ENCODE measurements around the gene LCN6. TPM values are rescaled to one million over a fixed set of nuclear protein-coding genes. Genes with fewer than 3 reads are reported as not detected.
A peak's percentile ranks its signal among the peaks of the same experiment; 100 is the strongest.

LCN6 gene
- total and polyA plus RNA-seq, 9 of the 15 experiments (the other 6 are each of a cell fraction or from before 2014, with no cell fraction given): 0.10 to 0.45 (median 0.37) TPM; not detected in 5

DNA sequence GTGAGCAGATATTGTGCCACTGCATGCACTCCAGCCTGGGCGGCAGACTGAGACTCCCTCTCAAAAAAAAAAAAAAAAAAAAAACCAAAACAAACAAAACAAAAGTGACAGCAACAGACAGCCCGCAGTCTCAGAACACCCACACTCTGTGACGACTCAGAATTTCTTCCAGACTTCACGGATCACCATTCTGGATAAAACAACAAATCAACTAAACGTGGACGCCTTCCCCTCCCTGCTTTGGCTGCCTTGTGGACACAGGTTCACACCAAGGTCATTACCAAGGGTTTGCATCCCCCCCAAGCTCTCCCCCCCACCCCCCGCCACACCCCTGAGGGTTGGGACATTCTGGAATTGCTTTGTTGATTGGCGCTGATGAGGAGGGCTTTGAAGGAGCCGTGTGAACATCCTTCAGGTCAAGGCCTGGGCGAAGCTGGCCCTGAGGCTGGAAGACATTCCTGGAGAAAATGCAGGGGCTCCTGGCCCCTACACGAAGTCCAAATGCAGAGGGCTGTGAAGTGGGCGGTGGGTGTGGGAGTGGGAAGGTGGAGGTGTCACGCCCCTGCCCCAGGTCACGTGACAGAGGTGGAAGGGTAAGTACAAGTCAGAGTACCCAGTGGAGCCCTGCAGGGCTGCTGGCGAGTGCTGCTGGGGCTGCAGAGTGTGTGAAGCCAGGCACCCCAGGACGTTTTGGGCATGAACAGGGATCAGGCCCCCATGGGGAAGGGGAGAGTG, 15.7 kb downstream of the LCN6 start (continued):
- TF ChIP-seq ZBTB7A (IDR thresholded peaks at IDR 0.05; ENCODE audit: borderline replicate concordance, control insufficient read depth, low read depth, low read length): 0 out of 2 replicates have a peak, but pooled peaks have one; percentile 15
- no peak for TF ChIP-seq GABPA (tag; conservative IDR thresholded peaks at IDR 0.05; ENCODE audit: low read depth)

DNA sequence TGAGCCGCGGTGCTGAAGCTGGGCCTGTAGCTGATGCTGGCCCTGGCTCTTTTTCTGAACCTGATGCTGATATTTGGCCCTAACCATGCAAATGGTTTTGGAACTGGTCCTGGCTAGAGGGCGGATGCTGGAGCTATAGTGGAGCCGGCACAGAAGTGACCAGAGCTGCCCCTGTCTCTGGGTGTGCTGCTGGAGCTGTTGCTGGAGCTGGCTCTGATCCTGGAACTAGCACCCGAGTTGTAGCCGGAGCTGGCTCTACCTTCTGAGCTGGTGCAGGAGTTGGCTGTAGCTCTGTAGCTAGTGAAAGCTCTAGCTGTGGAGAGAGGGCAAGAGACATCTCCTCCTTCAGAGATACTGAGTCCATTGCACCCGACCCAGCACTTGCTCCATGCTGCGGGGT, 18.4 kb downstream of the LCN6 start:
- peaks cover 63% of the 10 kb centered on the region for H3K79me2 ChIP-seq (ENCODE audit: control insufficient read depth, insufficient read depth, low read length)
- POLR2A ChIA-PET: interaction anchor here (0.6 to 5.3 kb wide), 12 partner anchors 9 to 543 kb away, joined by 3 to 44 read pairs (median 8); partner anchors contain the start of genes DIPK1B, LCN10, LCN6 and LCN8
- TF ChIP-seq, protein P1, sequence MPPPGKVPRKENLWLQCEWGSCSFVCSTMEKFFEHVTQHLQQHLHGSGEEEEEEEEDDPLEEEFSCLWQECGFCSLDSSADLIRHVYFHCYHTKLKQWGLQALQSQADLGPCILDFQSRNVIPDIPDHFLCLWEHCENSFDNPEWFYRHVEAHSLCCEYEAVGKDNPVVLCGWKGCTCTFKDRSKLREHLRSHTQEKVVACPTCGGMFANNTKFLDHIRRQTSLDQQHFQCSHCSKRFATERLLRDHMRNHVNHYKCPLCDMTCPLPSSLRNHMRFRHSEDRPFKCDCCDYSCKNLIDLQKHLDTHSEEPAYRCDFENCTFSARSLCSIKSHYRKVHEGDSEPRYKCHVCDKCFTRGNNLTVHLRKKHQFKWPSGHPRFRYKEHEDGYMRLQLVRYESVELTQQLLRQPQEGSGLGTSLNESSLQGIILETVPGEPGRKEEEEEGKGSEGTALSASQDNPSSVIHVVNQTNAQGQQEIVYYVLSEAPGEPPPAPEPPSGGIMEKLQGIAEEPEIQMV (tag; conservative IDR thresholded peaks at IDR 0.05; ENCODE audit: low read depth): no peak
- no peak for TF ChIP-seq MIER1 (IDR thresholded peaks at IDR 0.05; ENCODE audit: low read depth)
- TF ChIP-seq ZNF507 (tag; conservative IDR thresholded peaks at IDR 0.05): no peak
- TF ChIP-seq, protein P2, sequence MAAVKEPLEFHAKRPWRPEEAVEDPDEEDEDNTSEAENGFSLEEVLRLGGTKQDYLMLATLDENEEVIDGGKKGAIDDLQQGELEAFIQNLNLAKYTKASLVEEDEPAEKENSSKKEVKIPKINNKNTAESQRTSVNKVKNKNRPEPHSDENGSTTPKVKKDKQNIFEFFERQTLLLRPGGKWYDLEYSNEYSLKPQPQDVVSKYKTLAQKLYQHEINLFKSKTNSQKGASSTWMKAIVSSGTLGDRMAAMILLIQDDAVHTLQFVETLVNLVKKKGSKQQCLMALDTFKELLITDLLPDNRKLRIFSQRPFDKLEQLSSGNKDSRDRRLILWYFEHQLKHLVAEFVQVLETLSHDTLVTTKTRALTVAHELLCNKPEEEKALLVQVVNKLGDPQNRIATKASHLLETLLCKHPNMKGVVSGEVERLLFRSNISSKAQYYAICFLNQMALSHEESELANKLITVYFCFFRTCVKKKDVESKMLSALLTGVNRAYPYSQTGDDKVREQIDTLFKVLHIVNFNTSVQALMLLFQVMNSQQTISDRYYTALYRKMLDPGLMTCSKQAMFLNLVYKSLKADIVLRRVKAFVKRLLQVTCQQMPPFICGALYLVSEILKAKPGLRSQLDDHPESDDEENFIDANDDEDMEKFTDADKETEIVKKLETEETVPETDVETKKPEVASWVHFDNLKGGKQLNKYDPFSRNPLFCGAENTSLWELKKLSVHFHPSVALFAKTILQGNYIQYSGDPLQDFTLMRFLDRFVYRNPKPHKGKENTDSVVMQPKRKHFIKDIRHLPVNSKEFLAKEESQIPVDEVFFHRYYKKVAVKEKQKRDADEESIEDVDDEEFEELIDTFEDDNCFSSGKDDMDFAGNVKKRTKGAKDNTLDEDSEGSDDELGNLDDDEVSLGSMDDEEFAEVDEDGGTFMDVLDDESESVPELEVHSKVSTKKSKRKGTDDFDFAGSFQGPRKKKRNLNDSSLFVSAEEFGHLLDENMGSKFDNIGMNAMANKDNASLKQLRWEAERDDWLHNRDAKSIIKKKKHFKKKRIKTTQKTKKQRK (IDR thresholded peaks at IDR 0.05; ENCODE audit: borderline replicate concordance, low read depth, low read length): no peak
- TF ChIP-seq, protein P3, sequence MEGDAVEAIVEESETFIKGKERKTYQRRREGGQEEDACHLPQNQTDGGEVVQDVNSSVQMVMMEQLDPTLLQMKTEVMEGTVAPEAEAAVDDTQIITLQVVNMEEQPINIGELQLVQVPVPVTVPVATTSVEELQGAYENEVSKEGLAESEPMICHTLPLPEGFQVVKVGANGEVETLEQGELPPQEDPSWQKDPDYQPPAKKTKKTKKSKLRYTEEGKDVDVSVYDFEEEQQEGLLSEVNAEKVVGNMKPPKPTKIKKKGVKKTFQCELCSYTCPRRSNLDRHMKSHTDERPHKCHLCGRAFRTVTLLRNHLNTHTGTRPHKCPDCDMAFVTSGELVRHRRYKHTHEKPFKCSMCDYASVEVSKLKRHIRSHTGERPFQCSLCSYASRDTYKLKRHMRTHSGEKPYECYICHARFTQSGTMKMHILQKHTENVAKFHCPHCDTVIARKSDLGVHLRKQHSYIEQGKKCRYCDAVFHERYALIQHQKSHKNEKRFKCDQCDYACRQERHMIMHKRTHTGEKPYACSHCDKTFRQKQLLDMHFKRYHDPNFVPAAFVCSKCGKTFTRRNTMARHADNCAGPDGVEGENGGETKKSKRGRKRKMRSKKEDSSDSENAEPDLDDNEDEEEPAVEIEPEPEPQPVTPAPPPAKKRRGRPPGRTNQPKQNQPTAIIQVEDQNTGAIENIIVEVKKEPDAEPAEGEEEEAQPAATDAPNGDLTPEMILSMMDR (IDR thresholded peaks at IDR 0.05 in 2 of 3, conservative IDR thresholded peaks at IDR 0.05 in 1 of 3; ENCODE audit: insufficient read depth in 2 of 3, low read depth in 1 of 3, low read length in 3 of 3): no peak
- no peak for TF ChIP-seq CHCHD3 (CRISPR knock-in tag; IDR thresholded peaks at IDR 0.05)
- no peak for TF ChIP-seq IRF2 (CRISPR knock-in tag; IDR thresholded peaks at IDR 0.05)

More for the DNA sequence above, 18.4 kb downstream of the LCN6 start:
- Histone ChIP-seq H3K9me3 (replicated peaks; ENCODE audit: control insufficient read depth, insufficient read depth, low read depth, low read length) (no peaks in the 10 kb centered on the region), H3K4me3 (peak overlapping the region; percentile 67; the same call in 1 of the 2 replicates), H3K4me1 (replicated peaks in 1 of 2; ENCODE audit: control insufficient read depth in 2 of 2, insufficient read depth in 2 of 2, low read length in 2 of 2) (peaks cover 29 to 69% of the 10 kb centered on the region in 2 experiments; a peak in 4 of 5 replicates), H4K20me1 (replicated peaks; ENCODE audit: control insufficient read depth, insufficient read depth, low read length) (peaks cover 23% of the 10 kb centered on the region), H3K9me1 (ENCODE audit: control insufficient read depth, insufficient read depth, low read length) (peaks cover 8% of the 10 kb centered on the region), H3K4me2 (ENCODE audit: insufficient read depth, low read length) (peak overlapping the region; percentile 95), H3K27me3 (ENCODE audit: control insufficient read depth in 2 of 2, insufficient read depth in 2 of 2, low read length in 2 of 2) (no peaks in the 10 kb centered on the region), H3K36me3 (ENCODE audit: control insufficient read depth, insufficient read depth, low read length) (peaks cover 38% of the 10 kb centered on the region), H2AFZ (ENCODE audit: low read depth, low read length) (no peak overlapping the region), H3K27ac (ENCODE audit: extremely low read depth, low read depth, low read length) (no peak overlapping the region), H3K9ac (ENCODE audit: insufficient read depth in 1 of 2, low read depth in 2 of 2, low read length in 2 of 2) (peak overlapping the region; percentile 90 to 100; a peak in 3 of 4 replicates)
- intact Hi-C loops (cut with micrococcal nuclease) (no loop called here), in situ Hi-C loops (cut with MboI) (no loop called here)
- ATAC-seq (no peak), DNase-seq (ENCODE audit: extremely low read depth in 1 of 4, low spot score in 3 of 4) (no peak), FAIRE-seq (no peak)
- 92% methylated on average over 8 of the region's 8 CpGs for WGBS (ENCODE audit: insufficient coverage, low coverage, missing lambda C conversion rate)
- BruUV-seq (replicated peaks): no TSS peak
- CTCF ChIA-PET (ENCODE audit: low intra/inter-chr PET ratio): no interaction called here

Data from K562 (cell line).